ENCODE data around the gene MICAL3.

The MICAL3 gene

GRCh38 chr22:17811119-17811518, 213.2 kb downstream of the MICAL3 start:
- Histone ChIP-seq H3K27me3 (ENCODE audit: insufficient read depth, poor library complexity, severe bottlenecking) (no peaks in the 10 kb centered on the region), H3K4me3 (replicated peaks; ENCODE audit: insufficient read depth, low read length) (no peak overlapping the region), H3K27ac (replicated peaks) (no peak overlapping the region)
- TF ChIP-seq, protein P1, sequence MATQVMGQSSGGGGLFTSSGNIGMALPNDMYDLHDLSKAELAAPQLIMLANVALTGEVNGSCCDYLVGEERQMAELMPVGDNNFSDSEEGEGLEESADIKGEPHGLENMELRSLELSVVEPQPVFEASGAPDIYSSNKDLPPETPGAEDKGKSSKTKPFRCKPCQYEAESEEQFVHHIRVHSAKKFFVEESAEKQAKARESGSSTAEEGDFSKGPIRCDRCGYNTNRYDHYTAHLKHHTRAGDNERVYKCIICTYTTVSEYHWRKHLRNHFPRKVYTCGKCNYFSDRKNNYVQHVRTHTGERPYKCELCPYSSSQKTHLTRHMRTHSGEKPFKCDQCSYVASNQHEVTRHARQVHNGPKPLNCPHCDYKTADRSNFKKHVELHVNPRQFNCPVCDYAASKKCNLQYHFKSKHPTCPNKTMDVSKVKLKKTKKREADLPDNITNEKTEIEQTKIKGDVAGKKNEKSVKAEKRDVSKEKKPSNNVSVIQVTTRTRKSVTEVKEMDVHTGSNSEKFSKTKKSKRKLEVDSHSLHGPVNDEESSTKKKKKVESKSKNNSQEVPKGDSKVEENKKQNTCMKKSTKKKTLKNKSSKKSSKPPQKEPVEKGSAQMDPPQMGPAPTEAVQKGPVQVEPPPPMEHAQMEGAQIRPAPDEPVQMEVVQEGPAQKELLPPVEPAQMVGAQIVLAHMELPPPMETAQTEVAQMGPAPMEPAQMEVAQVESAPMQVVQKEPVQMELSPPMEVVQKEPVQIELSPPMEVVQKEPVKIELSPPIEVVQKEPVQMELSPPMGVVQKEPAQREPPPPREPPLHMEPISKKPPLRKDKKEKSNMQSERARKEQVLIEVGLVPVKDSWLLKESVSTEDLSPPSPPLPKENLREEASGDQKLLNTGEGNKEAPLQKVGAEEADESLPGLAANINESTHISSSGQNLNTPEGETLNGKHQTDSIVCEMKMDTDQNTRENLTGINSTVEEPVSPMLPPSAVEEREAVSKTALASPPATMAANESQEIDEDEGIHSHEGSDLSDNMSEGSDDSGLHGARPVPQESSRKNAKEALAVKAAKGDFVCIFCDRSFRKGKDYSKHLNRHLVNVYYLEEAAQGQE (IDR thresholded peaks at IDR 0.05; ENCODE audit: insufficient replicate concordance, low read depth): no peak
- TF ChIP-seq SPI1 (IDR thresholded peaks at IDR 0.05; ENCODE audit: borderline replicate concordance, low read depth) (no peak), POLR2AphosphoS5 (IDR thresholded peaks at IDR 0.05; ENCODE audit: low read depth) (no peak)
- no peak for DNase-seq (ENCODE audit: low read depth in 1 of 2, low spot score in 1 of 2)

- H3K27ac ChIP-seq (replicated peaks): no peak overlapping the region
- no peak for TF ChIP-seq GABPA (IDR thresholded peaks at IDR 0.05; ENCODE audit: low read depth)
- TF ChIP-seq, protein P1 (IDR thresholded peaks at IDR 0.05; ENCODE audit: insufficient replicate concordance, low read depth): no peak
- no peak for TF ChIP-seq POLR2AphosphoS5 (IDR thresholded peaks at IDR 0.05; ENCODE audit: low read depth)
- TF ChIP-seq, protein P2, sequence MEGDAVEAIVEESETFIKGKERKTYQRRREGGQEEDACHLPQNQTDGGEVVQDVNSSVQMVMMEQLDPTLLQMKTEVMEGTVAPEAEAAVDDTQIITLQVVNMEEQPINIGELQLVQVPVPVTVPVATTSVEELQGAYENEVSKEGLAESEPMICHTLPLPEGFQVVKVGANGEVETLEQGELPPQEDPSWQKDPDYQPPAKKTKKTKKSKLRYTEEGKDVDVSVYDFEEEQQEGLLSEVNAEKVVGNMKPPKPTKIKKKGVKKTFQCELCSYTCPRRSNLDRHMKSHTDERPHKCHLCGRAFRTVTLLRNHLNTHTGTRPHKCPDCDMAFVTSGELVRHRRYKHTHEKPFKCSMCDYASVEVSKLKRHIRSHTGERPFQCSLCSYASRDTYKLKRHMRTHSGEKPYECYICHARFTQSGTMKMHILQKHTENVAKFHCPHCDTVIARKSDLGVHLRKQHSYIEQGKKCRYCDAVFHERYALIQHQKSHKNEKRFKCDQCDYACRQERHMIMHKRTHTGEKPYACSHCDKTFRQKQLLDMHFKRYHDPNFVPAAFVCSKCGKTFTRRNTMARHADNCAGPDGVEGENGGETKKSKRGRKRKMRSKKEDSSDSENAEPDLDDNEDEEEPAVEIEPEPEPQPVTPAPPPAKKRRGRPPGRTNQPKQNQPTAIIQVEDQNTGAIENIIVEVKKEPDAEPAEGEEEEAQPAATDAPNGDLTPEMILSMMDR (IDR thresholded peaks at IDR 0.05; ENCODE audit: insufficient read depth, low read length): no peak
- no peak for TF ChIP-seq SPI1 (IDR thresholded peaks at IDR 0.05; ENCODE audit: borderline replicate concordance, low read depth)
- H3K4me3 ChIP-seq (replicated peaks; ENCODE audit: insufficient read depth, low read length): no peak overlapping the region
- H3K27me3 ChIP-seq (ENCODE audit: insufficient read depth, poor library complexity, severe bottlenecking): no peaks in the 10 kb centered on the region
- DNase-seq (ENCODE audit: low read depth in 1 of 2, low spot score in 1 of 2): no peak
These were observed 213.7 kb downstream of the MICAL3 start for GRCh38 chr22:17810570-17811116.

DNA sequence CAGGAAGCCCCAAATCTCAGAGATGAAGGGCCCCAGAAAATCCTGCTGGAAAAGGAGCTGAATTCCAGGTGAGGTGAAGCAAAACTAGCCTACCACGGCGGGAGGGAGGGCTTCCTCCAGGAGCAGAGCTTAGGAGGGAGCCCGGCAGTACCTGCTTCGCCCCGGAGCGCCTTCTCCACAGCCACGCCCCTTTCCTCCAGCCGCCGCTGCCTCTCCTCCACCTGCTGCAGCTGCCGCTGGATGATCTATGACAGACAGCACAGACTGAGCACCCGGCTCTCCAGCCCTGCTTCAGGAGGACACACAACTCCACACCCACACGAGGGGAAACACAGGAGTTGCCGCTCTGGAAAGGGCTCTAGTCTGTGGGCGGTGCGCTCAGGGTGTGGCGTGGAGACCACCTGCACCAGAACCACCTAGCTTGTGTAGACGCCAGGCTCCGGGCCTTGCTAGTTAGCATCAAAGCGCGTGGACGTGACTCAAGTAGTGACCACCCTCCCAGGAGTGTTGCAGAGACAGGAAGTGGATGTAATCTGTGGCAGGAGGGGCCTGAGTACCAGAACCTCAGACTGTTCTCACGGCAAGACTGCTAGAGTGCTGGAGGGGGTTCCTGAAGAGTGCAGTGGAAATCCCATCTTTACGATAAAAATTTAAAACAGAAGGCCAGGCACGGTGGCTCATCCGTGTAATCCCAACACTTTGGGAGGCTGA, 215.5 kb downstream of the MICAL3 start:
- TF ChIP-seq POLR2AphosphoS5 (IDR thresholded peaks at IDR 0.05; ENCODE audit: low read depth): no peak
- no peak for TF ChIP-seq GABPA (IDR thresholded peaks at IDR 0.05; ENCODE audit: low read depth)
- TF ChIP-seq, protein P1 (IDR thresholded peaks at IDR 0.05; ENCODE audit: insufficient replicate concordance, low read depth): no peak
- TF ChIP-seq, protein P2 (IDR thresholded peaks at IDR 0.05; ENCODE audit: insufficient read depth, low read length): no peak
- TF ChIP-seq SPI1 (IDR thresholded peaks at IDR 0.05; ENCODE audit: borderline replicate concordance, low read depth): no peak
- Histone ChIP-seq H3K4me3 (replicated peaks; ENCODE audit: insufficient read depth, low read length) (no peak overlapping the region), H3K27me3 (ENCODE audit: insufficient read depth, poor library complexity, severe bottlenecking) (no peaks in the 10 kb centered on the region), H3K27ac (replicated peaks) (no peak overlapping the region)
- no peak for DNase-seq (ENCODE audit: low read depth in 1 of 2, low spot score in 1 of 2)
